A549 treated with CpdA at 1 μM for 4 hours (cell line): ENCODE data around the gene RHOBTB1. TPM values are rescaled to one million over a fixed set of nuclear protein-coding genes. Genes with fewer than 3 reads are reported as not detected.

Experiments used
- total RNA-seq: library from RNA; stranded (reverse); fragments of 200-300 nt; extraction: Qiagen RNA extraction; gene quantifications from 5 replicates; pipeline ENCODE4 v1.2.3, GENCODE V29; 2022; ENCODE audit warnings: low read depth

The RHOBTB1 gene, protein sequence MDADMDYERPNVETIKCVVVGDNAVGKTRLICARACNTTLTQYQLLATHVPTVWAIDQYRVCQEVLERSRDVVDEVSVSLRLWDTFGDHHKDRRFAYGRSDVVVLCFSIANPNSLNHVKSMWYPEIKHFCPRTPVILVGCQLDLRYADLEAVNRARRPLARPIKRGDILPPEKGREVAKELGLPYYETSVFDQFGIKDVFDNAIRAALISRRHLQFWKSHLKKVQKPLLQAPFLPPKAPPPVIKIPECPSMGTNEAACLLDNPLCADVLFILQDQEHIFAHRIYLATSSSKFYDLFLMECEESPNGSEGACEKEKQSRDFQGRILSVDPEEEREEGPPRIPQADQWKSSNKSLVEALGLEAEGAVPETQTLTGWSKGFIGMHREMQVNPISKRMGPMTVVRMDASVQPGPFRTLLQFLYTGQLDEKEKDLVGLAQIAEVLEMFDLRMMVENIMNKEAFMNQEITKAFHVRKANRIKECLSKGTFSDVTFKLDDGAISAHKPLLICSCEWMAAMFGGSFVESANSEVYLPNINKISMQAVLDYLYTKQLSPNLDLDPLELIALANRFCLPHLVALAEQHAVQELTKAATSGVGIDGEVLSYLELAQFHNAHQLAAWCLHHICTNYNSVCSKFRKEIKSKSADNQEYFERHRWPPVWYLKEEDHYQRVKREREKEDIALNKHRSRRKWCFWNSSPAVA
- total RNA-seq: 4.3 to 7.2 TPM (median 5.8 TPM) in 5 replicates

DNA sequence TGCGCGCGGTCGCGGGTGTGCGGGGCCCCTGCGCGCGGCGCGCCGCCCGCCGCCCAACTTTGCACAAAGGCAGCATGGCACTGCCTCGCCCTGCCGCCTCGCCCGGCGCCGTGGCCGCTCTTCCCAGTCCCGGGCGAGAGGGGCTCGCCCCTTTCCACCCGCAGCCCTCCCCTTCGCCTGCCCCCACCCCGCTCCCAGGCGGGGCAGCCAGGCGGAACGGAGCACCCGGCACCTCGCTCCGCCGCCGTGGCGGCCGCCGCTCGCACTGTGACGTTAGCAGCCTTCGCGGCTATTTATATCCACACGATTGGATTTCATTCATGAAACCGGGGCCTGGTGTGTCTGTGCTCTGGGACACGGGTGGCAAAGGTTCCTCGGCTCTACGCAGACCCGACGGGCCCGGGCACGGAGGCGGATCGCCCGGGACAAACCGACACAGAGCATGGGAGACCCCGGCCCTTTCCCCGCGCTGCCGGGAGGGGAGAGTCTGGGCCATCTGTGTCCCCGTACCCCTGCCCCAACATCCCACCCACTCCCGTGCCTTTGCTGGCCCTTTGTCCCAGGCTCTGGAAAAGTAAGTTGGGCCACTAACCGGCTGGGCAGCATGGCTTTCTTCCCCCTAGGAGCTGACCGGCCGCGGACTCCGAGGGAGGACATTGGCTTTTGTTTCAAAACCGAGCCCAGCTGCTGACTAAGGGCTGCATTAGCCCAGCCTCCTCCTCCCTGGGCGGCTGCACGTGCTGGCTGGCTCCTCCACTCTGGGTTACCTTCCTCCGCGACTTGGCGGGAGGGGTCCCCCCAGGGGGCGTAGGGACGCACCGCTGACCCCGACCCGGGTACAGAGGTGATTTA lies at the start of gene RHOBTB1:
TSS of gene RHOBTB1 (minus strand) at position 128 of the 852 bp plus-strand sequence. CDS start 32,643 bp downstream, outside the sequence.

Other genes starting within 250 kb of the RHOBTB1 start
- gene CDK1, start 165.7 kb downstream of the RHOBTB1 start, total RNA-seq: 83.6 to 107 TPM (median 92.5 TPM) in 5 replicates